ENCODE data around the gene TBCCD1. TPM values are rescaled to one million over a fixed set of nuclear protein-coding genes. Genes with fewer than 3 reads are reported as not detected.

TBCCD1 gene
- total and polyA plus RNA-seq, 2 donors from 2014 or later: 6.2 to 13.3 TPM

DNA sequence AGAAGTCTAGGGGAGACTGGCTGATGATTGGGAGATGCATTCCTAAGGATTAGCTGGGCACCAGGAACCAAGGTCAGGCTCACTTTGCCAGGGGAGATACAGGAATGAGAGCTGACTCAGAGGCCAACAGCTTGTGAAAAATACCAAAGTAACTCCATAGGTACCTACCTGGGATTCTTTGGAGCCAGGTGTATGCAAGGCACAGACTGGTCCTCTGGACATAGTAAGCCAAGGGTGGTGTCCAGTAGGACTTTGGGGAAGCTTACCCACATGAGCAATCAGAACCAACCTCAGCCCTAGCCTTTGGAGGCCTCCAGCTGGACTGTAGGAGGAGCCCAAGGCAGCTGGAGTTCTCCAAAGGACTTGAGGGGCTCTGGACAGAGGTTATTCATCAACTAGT is 70.5 kb downstream of the TBCCD1 start:
- no peaks in the 10 kb centered on the region for H3K27me3 ChIP-seq (ENCODE audit: control insufficient read depth, insufficient read depth, low read length)

More for the DNA sequence above, 70.5 kb downstream of the TBCCD1 start:
- FAIRE-seq (no peak), DNase-seq (no peak)
- no peaks in the 10 kb centered on the region for H3K9me3 ChIP-seq (ENCODE audit: control insufficient read depth in 2 of 3, insufficient read depth in 1 of 3, low read length in 3 of 3)
- peaks cover 0 to 11% (median 6%) of the 10 kb centered on the region in 3 donors for H3K4me1 ChIP-seq (ENCODE audit: control insufficient read depth in 2 of 3, insufficient read depth in 2 of 3, low read depth in 1 of 3, low read length in 3 of 3)
- H3K27ac ChIP-seq (ENCODE audit: low read depth in 2 of 2, low read length in 2 of 2): no peak overlapping the region
- intact Hi-C loops (cut with DNase I): no loop called here
- H3K9ac ChIP-seq (ENCODE audit: low read length in 3 of 3): no peak overlapping the region
- H3K4me3 ChIP-seq (ENCODE audit: low read length in 3 of 3): no peak overlapping the region
- no peaks in the 10 kb centered on the region for H3K36me3 ChIP-seq (ENCODE audit: control insufficient read depth in 2 of 3, insufficient read depth in 3 of 3, low read length in 3 of 3)
- TF ChIP-seq, protein P1, sequence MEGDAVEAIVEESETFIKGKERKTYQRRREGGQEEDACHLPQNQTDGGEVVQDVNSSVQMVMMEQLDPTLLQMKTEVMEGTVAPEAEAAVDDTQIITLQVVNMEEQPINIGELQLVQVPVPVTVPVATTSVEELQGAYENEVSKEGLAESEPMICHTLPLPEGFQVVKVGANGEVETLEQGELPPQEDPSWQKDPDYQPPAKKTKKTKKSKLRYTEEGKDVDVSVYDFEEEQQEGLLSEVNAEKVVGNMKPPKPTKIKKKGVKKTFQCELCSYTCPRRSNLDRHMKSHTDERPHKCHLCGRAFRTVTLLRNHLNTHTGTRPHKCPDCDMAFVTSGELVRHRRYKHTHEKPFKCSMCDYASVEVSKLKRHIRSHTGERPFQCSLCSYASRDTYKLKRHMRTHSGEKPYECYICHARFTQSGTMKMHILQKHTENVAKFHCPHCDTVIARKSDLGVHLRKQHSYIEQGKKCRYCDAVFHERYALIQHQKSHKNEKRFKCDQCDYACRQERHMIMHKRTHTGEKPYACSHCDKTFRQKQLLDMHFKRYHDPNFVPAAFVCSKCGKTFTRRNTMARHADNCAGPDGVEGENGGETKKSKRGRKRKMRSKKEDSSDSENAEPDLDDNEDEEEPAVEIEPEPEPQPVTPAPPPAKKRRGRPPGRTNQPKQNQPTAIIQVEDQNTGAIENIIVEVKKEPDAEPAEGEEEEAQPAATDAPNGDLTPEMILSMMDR (IDR thresholded peaks at IDR 0.05; ENCODE audit: borderline replicate concordance, extremely low read depth, insufficient read depth): no peak

Other genes starting within 250 kb of the TBCCD1 start
- gene DGKG, start 205.1 kb downstream of the TBCCD1 start, total RNA-seq: 11.4 TPM
- gene DGKG, start 205.1 kb downstream of the TBCCD1 start, polyA plus RNA-seq (ENCODE audit: insufficient read depth, low read depth, low replicate concordance): 0.95 TPM
- gene CRYGS, start 23.0 kb downstream of the TBCCD1 start, total RNA-seq: 2.9 TPM
- gene CRYGS, start 23.0 kb downstream of the TBCCD1 start, polyA plus RNA-seq (ENCODE audit: insufficient read depth, low read depth, low replicate concordance): 3.7 TPM
- gene DNAJB11, start 3.4 kb upstream of the TBCCD1 start, total RNA-seq: 46.4 TPM
- gene DNAJB11, start 3.4 kb upstream of the TBCCD1 start, polyA plus RNA-seq (ENCODE audit: insufficient read depth, low read depth, low replicate concordance): 45.0 TPM
- not detected for gene AHSG, start 45.7 kb upstream of the TBCCD1 start, total RNA-seq
- 0.34 TPM for gene AHSG, start 45.7 kb upstream of the TBCCD1 start, polyA plus RNA-seq (ENCODE audit: insufficient read depth, low read depth, low replicate concordance)
- gene FETUB, start 73.1 kb upstream of the TBCCD1 start, total RNA-seq: not detected
- gene FETUB, start 73.1 kb upstream of the TBCCD1 start, polyA plus RNA-seq (ENCODE audit: insufficient read depth, low read depth, low replicate concordance): not detected
- 0.35 TPM for gene HRG, start 98.7 kb upstream of the TBCCD1 start, total RNA-seq
- gene HRG, start 98.7 kb upstream of the TBCCD1 start, polyA plus RNA-seq (ENCODE audit: insufficient read depth, low read depth, low replicate concordance): 22.8 TPM
- gene KNG1, start 150.0 kb upstream of the TBCCD1 start, total RNA-seq: 8.7 TPM
- gene KNG1, start 150.0 kb upstream of the TBCCD1 start, polyA plus RNA-seq (ENCODE audit: insufficient read depth, low read depth, low replicate concordance): 710 TPM
- gene EIF4A2, start 216.2 kb upstream of the TBCCD1 start, total RNA-seq: 333 TPM
- 310 TPM for gene EIF4A2, start 216.2 kb upstream of the TBCCD1 start, polyA plus RNA-seq (ENCODE audit: insufficient read depth, low read depth, low replicate concordance)
- gene RFC4, start 239.1 kb upstream of the TBCCD1 start, total RNA-seq: 8.9 TPM
- gene RFC4, start 239.1 kb upstream of the TBCCD1 start, polyA plus RNA-seq (ENCODE audit: insufficient read depth, low read depth, low replicate concordance): 11.1 TPM